LoVo (cell line): ENCODE data around the gene ADSS1.

Experiments used
- DNase-seq: peaks from one replicate; pipeline ENCODE4 v3.0.0-alpha.2; 2016; ENCODE audit warnings: low spot score

The ADSS1 gene

DNA sequence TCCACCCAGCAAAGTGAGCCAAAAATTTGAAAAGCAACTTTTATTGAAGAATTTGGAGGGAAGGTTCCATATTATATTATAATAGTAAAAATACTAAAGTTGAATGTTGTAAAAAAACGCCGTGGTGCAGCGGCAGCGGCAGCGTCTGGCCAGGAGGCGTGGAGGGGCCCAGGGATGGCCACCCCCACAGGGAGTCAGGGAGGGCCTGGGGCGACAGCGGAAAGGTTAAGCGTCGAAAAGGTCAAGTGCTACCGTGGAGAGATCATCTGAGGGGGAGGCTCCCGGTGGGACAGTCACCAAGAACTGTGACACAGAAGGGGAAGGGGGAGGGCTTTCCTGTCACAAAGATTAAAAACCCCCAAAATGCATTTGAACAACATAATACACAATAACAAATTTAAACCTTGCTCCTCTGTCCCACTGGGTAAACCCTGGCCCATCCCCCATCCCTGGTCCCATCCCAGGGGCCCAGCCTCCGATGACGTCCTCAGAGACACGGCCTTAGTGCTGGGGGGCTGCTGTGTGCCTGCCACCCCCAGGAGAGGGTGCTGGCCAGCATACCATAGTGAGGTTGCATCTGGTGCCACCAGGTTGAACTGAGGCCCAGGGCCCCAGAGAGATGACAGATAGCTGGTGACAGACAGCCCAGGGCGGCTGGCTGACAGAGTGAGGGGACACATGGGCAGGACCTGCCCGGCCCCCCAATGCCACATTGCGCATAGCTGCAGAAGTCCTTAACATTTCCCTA is 45.5 kb downstream of the ADSS1 start:
- DNase-seq: no peak

DNA sequence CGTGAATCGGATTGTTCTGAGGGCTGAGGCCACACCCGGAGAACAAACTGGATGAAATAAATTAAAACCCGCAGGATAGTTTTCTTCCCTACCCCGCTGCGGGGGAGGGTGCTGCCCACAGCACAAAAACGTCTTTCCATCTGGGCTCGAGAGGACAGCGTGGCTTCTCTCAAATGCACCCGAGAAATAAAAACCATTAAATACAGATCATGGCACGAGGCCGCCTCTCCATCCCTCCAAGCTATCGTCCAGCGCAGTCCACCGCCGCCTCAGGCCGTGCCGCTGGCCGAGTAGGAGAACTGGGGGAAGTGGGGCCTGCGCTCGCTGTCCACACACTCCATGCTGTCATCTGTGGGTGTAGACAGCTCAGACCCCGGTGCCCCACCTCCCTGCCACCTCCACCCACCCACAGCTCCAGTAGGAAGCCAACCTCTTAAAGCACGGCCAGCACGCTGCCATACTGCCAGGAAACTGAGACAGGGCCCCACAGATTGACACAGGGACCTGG is 46.1 kb downstream of the ADSS1 start:
- DNase-seq: no peak

DNA sequence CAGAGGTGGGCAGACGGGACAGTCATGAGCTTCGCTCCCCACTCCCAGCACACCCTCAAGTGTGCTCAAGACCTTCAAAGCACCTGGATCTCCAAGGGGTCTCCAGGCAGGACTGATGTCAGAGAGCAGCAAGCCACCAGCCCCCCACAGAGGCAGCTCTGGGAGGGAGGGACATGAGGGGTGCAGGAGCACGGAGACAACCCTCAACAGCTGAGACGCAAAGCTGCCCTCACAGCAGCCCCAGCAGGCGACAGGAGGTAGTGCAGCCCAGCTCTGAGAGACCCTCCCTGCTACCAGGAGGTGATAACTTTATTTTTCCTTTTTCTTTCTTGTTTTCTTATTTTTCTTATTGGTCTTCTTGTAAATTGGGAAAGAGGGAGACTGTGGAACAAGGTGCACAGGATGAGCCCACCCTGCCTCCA is 46.8 kb downstream of the ADSS1 start:
- no peak for DNase-seq

DNA sequence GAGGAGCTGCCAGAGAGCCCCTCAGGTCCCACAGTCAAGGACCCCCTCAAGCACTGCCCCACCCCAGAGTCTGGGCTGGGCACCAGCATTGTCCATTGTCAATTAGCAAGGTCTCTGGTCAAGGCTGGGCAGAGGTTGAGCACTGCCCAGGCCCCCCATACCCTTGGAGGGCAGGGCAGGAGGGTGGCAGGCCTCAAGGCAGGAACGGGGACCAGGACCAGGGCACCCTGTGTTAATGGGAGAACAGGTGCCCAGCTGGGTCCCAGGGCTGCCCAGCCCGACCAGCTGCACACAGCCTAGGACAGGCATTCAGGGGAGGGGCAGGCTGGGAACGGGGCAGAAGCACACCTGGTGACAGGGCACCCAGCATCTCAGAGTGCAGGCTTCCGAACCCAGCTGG is 47.3 kb downstream of the ADSS1 start:
- DNase-seq: no peak

DNA sequence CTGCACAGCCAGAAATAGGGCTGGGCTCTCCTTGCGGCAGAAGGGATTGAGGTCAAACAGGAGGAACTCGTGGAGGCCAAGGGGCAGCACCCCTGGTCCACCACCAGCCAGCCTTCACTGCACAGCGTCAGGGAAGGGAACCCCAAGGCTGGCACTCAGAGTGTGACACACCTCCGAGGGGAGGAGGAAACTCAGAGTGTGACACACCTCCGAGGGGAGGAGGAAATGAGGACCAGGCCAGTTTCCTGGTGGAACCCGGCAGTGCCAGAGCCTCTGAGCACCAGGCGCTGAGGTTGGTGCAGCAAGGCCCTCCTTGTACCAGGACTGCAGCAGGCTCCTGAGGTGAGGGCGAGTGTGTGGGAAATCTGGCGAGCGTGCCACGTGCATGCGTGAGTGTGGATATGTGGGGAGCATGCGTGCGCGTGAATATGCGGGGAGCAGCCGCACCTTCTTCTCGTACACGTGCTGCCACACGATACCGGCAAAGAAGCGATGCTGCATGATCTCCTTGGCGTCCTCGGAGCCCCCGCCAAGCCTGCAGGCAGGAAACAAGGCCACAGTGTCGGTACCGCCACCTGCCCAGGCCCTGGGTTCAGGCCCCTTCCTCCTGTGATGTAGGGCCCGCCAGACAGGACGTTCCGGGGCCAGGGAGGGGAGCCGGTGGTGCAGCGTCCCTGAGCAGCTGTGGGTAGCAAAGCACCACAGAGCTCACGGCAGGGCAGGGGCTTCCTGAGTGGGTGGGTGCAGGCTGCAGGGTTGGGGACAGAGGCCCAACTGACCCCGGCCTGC is 48.1 kb downstream of the ADSS1 start:
- DNase-seq: no peak

DNA sequence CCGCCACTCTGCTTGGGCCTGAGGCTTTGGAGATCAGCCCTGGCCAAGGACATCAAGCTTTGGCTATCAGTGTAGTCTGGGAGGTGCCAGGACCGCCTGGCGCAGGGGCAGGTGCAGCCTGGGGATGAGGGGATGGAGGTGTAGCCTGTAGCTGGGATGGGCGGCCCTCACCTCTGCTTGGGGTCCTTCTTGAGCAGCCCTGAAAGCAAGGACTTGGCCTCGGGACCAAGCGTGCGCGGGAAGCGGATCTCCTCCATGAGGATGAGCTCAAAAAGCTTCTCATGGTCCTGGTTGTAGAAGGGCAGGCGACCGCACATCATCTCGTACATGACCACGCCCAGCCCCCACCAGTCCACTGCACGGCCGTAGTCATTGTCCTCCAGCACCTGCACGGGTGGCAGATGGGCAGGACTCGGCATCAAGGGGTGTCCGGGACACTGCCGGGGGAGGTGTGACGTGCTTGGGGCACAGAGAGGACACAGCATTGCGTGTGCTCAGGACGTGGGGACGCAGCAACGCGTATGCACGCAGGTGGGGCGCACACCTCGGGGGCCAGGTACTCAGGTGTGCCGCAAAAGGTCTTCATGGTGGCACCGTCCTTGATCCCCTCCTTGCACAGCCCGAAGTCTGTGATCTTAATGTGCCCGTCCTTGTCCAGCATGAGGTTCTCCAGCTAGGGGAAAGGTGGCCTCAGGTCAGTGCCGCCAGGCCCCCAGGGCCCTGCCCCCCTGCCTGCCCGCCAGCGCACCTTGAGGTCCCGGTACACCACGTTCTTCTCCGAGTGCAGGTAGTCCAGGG is 48.9 kb downstream of the ADSS1 start:
- DNase-seq: no peak

DNA sequence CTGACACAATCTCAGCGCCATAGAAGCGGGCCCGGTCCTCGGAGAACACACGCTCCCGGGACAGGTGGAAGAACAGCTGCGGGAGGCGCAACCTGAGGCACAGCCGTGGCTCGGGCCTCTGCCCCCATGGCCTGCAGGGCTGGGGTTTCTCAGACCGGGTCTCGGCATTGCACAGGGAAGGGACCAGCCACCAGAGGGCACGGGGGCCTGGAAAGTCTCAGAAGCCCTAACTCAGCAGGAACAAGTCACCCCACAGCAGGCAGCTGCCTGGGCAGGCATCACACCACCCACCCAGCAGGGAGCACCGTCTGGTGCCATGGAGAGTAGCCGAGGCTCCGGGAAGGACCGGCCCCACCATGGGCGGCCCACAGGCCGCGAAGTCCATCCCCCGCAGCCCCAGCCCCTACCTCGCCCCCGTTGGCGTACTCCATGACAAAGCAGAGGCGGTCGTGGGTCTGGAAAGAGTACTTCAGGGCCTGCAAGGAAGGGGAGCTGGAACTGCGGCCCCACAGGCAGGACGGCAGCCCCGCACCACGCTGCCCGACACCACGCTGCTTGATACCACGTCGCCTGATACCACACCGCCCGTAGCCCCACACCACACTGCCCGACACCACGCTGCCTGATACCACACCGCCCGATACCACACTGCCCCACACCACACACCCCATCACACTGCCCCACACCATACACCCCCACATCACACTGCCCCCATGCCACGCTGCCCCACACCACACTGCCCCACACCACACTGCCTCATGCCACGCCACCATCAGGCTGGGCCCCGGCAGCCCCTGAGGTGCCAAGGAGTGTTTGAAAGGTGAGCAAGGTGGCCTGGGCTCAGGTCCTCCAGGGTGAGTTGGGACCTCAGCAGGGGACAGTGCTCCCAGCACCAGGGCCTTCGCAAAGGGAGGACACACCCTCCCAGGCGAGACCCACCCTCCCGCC is 49.8 kb downstream of the ADSS1 start:
- DNase-seq: no peak

DNA sequence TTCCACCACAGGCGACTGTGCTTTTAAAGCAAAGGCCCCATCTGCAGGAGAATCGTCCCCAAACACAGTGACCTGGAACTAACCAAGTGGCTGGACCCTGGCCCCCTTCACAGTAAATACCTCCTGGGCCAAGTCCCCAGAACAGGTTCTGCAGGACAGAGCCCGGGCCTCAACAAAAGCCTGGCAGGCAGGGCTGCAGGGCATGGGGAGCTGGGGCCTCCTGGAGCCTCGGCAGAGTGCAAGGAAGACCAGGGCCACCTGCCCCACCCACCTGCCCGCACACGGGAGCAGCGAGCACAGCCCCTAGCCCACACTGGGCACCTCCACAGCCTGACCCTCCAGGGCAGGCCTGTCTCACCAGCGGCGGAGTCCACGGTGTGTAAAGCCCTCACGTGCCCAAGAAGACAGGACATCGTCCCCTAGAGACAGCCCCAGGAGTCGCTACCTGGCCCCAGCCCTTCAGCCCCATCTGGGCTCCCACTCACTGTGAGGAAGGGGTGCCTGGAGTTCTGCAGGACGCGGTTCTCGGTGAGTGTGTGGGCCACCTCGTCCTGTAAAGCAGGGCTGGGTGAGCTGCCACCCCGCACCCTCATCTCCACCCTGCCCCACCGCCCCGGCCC is 50.5 kb downstream of the ADSS1 start:
- no peak for DNase-seq

DNA sequence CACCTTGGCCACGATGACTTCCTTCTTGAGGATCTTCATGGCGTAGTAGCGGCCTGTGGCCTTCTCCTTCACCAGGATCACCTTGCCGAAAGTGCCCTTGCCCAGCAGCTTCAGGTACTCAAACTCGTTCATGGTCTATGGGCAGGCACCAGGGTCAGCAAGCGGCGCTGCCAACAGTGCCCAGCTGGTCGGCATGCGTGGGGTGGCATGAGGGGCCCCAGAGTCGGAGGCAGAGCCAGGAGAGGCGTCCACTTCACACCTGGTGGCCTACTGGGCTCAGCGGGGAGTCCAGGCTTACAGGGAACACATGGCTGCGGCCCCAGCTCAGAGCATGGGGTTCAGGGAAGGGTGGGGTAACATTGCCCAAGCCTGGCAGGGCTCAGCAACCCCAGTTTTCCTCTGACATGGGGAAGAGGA is 51.1 kb downstream of the ADSS1 start:
- no peak for DNase-seq

DNA sequence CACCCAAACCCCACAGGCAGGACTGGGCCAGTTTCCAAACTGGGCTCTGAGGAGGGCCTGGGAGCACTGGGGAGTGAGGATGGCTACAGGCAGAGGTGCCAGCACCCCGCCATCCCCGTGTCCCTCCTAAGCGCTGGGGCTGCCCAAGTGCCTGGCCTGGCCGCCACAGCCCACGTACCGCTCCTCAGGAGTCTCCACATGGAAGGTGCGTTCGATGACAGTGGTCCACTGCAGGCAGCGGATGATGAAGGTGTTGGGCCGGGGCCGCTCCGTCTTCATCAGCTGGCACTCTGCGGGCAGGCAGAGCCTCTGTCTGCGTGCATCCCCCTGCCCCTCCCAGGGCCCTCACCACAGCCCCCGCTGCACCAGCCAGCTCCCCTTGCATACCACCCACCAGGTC is 52.5 kb downstream of the ADSS1 start:
- DNase-seq: no peak

DNA sequence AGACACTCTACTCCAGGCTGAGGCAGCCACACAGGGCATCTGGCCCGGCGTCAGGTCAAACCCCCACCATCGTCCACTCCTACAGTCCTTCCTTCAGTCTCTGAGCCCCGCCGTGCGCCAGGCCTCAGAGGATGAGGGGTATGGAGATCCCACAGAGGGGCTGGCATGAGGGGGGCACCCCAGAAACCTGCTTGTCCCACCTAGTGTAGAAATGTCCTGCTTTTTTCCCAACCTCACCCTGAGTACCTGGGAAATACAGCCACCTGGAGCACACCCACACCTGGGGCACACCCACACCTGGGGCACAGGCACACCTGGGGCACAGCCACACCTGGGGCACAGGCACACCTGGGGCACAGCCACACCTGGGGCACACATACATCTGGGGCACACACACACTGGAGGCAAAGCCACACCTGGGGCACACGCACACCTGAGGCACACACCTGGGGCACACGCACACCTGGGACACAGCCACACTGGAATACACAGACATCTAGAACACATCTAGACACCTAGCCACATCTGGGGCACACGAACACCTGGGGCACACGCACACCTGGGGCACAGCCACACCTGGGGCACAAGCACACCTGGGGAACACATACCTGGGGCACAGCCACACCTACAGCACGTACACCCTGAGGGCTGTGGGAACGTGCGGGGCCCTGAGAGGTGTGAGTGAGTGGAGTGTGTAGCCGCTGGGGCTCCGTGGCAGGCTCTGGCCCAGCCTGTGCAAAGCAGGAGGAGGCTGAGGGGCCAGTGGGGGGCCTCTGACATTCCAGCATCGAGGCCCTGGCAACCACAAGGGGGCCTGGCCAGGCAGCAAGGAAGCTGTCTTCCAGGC is 53.2 kb downstream of the ADSS1 start:
- no peak for DNase-seq

DNA sequence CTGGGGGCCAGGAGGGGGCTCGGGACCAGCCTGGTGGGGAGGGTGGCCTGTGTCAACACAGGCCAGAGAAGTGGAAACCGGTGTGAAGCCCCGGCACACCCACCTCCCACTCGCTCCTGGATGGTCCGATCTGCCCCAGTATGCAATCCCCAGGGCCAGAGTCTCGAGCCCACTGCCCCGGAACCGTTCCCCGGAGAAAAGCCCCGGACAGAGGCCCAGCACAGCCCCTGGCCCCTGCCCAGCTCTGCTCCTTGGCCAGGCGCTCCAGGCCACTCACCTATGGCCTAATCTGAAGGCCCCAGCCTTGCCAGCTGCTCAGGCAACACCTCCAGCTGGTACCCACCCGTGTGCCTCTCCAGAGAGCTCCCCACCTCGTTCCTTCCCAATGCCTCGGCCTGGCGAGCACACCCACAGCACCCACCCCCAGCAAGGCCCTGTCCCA is 53.8 kb downstream of the ADSS1 start:
- DNase-seq: no peak

DNA sequence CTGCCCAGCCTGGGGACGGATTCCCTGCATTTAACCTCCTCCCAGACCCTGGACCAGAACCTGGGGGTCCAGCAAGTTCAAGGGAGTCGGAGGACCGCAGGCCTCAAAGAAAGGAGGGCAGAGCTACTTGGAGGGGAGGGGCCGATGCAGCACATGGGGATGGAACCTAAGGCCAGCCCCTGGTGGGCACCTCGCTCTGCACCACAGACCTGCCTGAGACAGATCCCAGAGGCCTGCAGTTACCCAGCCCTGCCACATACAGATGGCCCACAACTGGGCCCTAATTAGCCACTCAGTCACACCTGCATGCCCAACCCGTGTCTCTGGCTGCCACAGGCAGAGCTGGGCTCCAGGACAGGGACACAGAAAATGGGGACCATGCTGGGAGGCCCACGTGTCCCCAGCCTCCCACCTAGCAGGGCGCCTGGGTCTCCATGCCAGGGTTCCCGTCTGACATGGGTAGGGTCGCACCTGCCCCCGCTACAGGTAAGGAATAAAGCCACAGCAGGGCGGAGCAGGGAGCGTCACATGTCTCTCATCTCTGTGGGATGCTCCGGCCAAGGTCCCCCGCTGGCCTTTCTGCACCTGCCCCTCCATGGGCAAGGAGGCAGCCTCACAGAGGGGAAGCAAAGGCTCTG is 54.8 kb downstream of the ADSS1 start:
- no peak for DNase-seq

DNA sequence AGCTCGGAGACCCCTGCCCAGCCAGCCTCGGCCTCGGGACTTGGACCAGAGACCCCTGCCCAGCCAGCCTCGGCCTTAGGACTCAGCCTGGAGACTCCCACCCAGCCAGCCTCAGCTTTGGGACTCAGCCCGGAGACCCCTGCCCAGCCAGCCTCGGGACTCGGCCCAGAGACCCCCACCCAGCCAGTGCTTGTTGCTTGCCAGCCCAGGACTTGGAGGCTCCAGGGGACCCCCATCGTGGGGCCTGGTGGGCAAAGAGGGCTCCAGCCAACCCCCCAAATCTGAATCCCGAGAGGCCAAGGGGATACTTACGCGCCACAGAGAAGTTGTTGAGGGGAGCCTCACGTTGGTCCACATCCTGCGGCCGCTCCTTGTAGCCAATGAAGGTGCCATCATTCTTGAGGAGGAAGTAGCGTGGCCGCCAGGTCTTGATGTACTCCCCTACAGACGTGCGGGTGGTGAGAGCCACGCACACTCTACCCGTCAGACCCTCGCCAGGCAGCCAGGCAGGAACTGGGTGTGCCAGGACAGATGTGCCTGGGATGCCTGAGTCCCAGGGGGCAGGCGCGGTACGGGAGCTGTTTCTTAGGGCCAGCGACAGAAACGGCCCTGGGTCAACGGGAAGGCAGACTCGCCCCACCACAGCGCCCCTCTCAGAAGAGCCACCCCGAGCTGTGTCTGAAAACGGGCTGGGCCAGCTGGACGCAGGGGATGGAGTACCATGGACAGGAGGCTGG is 55.9 kb downstream of the ADSS1 start:
- no peak for DNase-seq

DNA sequence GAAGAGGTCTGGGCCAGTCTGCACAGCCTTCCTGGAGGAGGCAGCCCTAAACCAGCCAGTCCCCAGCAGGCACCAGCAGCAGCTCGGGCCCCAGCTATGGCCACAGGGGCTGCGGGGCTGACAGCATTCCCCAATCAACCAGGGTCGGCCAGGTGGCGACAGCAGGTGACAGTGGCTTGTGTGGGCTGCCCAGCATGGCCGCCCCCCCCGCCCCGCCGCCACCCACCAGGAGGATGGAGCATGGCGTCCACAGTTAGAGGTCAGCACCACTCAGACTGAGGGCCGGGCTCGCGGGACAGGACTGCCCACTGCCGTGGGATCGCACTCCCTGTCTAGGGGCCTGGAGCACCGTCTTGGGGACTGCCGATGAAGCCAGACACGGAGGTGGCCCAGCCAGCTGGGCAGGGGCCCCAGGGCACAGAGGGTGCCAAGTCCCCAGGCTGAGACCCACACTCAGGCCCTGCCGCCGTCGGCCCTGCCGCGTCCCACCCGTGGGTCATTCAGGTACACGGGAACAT is 56.5 kb downstream of the ADSS1 start:
- no peak for DNase-seq

DNA sequence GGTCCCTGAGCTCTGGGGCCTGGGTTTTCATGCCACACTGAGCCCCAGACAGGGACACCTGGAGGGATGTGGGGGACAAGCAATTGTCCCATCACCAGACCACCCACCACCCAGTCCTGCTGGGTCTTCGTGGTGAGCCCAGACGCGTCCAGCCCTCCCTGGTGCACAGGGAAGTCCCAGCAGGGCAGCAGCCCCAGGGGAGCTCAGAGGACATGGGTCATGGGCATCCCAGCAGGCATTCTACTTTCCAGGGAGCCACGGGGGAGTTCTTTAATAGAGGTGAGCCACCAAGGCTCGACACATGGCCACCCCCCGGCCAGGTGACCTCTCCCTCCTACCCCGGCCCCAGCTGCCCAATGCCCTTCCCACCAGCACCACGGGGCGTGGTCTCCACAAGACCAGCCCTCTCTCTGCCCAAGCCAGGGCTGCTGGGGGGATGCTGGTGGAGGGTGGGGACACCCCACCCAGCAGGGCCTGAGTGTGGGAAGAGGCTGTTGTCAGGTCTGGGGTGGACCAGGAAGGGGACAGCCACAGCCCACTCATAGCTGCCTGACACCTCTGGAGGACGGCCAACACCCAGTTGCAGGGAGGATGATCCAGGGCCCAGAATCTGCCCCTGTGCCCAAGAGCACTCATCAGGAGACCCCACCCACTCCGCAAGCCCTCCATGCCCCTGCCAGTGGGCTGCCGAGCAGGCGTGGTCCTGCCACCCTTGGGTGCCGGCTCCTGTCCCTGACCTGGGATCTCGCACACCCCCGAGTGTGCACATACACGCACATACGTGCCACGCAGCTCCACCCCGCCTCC is 57.4 kb downstream of the ADSS1 start:
- no peak for DNase-seq

DNA sequence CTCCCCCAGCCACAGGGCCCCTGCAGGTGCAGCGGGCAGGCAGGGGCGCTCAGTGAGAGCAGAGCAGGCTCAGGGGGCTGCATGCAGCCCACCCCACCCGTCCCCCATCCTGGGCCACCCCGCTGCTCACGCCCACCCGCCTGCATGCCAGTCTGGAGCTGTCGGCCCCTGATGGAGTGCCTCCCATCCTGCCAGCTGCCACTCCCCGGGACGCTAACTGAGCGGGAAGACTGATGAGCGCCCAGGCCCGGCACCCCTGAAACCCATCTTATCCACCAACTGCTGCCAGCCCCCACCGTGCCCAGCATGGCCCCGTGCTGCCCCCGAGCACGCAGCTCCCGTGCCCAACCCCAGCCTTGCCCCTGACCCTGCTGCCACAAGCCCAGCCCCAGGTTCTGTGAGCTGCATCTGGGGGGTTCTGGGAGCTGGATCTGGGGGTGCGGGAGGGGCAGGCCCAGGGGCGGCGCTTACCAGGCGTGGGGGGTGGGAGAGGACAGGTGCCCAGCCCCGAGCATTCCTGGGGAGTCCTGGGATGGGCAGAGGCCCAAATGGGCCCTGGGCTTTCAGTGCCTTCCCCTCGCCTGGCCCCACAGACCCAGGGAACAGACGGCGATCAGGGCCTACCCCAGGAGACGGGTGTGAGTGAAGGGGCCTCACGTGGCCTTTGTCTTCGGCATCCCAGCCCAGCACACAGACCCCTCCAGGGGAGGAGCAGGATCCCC is 58.2 kb downstream of the ADSS1 start:
- no peak for DNase-seq
